Stimulated activated CD8-positive, alpha-beta memory T cell treated with anti-CD3 and anti-CD28 coated beads, Interleukin-12 subunit alpha, Interleukin-12 subunit beta, amount 100 ng/mL, for 24 hours (primary cell): Measurements from ENCODE around the gene ECT2L.

Experiments used
- DNase-seq: peaks from one replicate; pipeline ENCODE4 v3.0.0-alpha.2; 2020; ENCODE audit errors: extremely low read depth

ECT2L gene

GRCh38 chr6:138805016-138805765 lies 9.3 kb downstream of the ECT2L start:
- DNase-seq, result no peak

- no peak for DNase-seq
Measured at GRCh38 chr6:138806889-138807288, 11.0 kb downstream of the ECT2L start.

GRCh38 chr6:138809677-138810076 lies 13.8 kb downstream of the ECT2L start:
- DNase-seq, result no peak

- no peak for DNase-seq
Measured at GRCh38 chr6:138811866-138812265, 16.0 kb downstream of the ECT2L start.

GRCh38 chr6:138814179-138814834 lies 18.4 kb downstream of the ECT2L start:
- DNase-seq, result no peak

GRCh38 chr6:138815221-138815620 lies 19.3 kb downstream of the ECT2L start:
- no peak for DNase-seq

GRCh38 chr6:138815797-138816528 lies 20.1 kb downstream of the ECT2L start:
- DNase-seq, result no peak

GRCh38 chr6:138817799-138818198 lies 21.9 kb downstream of the ECT2L start:
- DNase-seq, result no peak

- DNase-seq, result no peak
Measured at GRCh38 chr6:138818496-138819194, 22.8 kb downstream of the ECT2L start.

- no peak for DNase-seq
Measured at GRCh38 chr6:138821519-138821918, 25.6 kb downstream of the ECT2L start.

- no peak for DNase-seq
Measured at GRCh38 chr6:138824482-138825144, 28.7 kb downstream of the ECT2L start.

GRCh38 chr6:138830248-138830647 lies 34.4 kb downstream of the ECT2L start:
- no peak for DNase-seq

GRCh38 chr6:138832182-138832581 lies 36.3 kb downstream of the ECT2L start:
- DNase-seq, result no peak

GRCh38 chr6:138833816-138834539 lies 38.1 kb downstream of the ECT2L start:
- DNase-seq, result no peak

GRCh38 chr6:138837246-138837645 lies 41.4 kb downstream of the ECT2L start:
- no peak for DNase-seq

- no peak for DNase-seq
Measured at GRCh38 chr6:138844192-138844591, 48.3 kb downstream of the ECT2L start.

- DNase-seq, result no peak
Measured at GRCh38 chr6:138847884-138848283, 52.0 kb downstream of the ECT2L start.

- no peak for DNase-seq
Measured at GRCh38 chr6:138848461-138848860, 52.6 kb downstream of the ECT2L start.

- DNase-seq, result no peak
Measured at GRCh38 chr6:138849791-138850190, 53.9 kb downstream of the ECT2L start.

- DNase-seq, result no peak
Measured at GRCh38 chr6:138856654-138857053, 60.8 kb downstream of the ECT2L start.

- no peak for DNase-seq
Measured at GRCh38 chr6:138857775-138858174, 61.9 kb downstream of the ECT2L start.
